ENCODE measurements around the gene GABBR1.

GABBR1 gene

DNA sequence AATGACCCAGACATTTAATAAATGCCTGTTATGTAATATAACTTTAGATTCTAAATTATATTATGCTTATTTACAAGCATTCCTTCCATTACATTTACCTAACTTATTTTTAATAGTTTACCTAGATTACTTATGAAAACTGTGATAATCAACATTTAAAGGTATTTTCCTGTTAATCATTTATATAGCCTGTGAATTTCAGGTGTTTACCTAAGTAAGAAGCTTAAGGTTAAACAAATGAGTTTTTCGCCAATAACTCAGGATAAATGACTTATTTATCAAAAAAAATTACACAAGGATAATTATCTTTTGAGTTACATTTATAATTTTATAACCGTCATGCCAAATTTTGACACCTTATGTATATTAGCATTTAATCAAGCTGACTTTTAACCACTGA, 108.9 kb downstream of the GABBR1 start:
- no peak for DNase-seq

DNA sequence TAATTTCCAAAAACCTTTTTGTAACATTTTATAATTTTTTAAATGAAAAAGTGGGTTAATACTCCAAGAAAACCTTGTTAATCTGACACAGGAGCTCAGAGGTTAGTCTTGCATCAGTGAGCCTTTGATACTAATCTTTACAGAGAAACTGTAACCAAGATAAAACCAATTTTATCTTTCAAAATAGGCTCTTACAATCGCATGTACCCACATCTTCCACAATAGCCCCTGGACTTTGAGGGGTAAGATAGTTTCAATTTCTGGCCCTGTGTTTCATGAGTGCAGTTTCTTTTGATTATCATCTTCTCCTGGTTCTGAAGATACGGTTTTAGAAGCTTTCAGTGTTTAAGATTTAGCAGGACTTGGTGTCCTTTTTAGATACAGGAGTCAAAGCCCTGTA, 110.8 kb downstream of the GABBR1 start:
- DNase-seq, result no peak

DNA sequence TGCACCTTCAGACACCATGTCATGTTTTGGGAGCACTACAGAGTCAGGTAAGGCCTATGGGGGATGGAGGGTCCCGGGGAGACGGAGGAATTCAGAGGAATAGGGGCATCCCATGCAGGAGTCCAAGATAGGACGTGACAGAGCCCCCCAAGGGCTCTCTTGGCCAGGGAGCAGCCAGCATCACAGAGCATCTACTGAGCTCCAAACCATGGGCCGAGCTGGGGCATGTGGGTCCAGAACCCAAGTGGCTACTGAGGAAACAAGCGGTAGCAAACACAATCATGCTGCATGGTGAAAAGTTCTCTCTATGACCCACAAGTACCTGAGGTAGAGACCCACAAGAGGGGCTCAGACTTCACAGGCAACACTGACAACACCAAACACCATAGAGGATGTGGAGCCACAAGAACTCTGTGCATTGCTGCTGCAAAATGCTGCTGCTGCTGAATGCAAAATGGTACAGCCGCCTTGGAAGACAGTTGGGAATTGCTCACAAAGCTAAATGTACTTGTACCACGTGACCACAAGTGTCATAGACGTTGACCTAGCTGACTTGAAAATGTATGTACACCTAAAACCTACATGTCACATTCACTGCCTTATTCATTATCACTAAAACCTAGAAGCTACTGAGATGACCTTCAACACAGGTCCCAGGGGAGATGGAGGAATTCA, 111.8 kb downstream of the GABBR1 start:
- no peak for DNase-seq

DNA sequence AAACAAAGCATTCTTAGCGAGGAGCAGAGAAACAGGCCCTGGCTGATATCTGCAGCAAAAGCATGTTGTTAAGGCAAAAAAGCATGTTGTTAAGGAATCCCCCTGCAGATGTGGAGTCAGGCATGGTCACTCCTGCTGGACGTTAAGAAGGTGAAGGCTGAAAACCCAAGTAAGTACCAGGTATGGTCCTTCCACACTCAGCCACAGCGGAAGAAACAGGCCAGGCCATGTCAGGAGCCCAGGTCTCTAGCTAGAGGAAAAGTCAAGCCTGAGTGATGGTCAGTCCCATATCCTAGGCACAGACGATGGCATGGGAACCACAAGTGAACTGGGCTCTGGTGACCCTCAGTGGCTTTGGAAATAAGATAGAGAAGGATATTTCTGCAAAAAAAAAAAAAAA, 112.8 kb downstream of the GABBR1 start:
- no peak for DNase-seq

DNA sequence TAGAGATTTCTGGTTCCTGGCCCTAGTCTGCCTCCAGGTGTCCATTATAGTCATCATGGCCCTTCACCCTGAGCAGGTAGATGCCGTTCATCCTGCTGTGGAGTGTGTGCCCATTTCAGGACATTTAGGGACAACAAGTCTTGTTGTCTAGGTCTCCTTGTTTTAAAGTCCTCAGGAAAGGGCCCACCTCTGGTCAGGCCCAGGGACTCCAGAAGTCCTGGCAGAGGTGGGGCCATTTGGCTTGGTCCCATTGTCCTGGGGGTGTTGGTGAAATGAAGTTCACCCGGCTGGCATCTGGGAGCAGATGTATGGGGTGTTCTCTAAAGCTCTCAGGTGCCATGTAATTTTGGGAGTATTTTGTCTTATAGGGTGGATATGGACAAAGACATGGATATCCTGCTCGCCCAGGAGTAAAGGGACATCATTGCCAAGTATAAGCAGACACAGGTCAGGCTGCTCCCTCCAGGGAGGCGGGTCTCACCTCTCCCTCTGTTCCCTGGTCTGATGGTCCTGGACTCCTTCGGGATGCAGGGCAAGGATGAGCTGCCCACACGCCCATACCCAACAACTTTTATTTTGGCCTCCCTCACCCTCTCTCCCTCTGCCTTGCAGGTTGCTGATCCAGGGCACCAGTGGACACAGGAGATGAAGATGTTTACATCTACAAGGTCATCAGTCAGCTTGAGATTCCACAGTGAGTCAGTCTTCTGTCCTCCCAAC, 113.5 kb downstream of the GABBR1 start:
- DNase-seq, result no peak

DNA sequence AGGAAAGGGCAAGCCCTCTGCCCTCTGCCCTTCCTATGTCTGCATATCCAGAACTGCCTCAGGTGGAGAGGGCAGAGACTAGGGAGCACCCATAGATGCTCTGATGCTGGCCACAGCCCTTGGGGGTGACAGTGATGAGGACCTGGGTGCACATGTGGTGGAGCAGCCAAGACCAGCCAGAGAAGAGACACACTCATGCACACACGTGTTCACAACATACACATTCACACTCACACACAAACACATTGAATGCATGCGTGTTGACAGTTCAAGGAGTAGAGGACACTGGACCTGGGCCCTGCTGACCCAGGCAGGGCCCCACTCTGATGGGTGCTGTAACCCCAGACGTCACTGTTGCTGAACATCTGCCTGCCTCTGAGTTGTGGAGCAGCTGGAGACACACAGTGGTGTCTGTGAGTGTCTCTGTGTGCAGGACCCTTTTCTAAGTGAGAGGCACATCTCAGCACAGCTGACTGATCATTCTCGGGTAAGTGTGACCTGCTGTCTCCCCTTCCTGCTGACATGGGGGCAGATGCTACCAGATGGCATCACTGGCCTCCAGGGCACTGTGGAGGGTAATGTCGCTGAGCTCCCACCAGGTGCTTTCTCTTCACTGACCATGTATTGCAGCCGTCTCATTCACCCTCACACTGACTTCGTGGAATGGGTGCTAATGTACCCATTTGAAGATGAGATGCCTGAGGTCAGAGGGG, 115.1 kb downstream of the GABBR1 start:
- DNase-seq, result no peak

DNA sequence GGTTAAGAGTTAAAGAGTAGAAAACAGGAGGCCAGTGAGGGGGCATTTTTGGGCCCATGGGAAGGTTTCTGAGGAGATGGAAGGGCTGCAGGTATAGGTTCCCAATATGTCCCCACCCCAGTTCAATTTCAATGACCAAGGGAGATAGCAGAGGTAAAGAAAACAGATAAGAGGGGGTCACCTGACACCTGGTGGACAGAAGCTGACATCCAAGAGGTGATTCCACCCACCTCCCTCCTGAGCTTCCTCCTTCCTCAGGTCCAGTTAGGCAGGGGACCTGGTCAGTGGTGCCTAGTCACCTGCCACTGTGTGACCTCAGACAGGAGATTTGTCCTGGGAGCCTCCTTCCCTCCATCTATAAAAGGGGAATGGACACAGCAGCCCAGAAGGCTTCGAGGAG, 115.7 kb downstream of the GABBR1 start:
- no peak for DNase-seq

DNA sequence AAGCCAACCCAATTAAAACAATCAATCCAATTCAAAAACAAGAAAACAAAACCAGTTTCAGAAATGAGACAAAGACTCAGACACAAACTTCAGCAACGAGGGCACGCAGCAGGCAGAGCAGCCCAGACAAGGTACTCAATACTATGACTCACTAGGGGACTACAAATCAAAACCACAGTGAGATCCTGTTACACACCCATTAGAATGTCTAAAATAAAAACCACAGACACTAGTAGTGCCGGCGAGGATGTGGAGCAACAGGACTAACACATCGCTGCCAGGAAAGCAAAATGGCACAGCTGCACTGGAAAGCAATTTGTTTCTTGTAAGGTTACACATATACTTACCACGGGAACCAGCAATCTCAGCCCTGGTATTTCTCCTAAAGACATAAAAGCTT, 116.9 kb downstream of the GABBR1 start:
- no peak for DNase-seq

DNA sequence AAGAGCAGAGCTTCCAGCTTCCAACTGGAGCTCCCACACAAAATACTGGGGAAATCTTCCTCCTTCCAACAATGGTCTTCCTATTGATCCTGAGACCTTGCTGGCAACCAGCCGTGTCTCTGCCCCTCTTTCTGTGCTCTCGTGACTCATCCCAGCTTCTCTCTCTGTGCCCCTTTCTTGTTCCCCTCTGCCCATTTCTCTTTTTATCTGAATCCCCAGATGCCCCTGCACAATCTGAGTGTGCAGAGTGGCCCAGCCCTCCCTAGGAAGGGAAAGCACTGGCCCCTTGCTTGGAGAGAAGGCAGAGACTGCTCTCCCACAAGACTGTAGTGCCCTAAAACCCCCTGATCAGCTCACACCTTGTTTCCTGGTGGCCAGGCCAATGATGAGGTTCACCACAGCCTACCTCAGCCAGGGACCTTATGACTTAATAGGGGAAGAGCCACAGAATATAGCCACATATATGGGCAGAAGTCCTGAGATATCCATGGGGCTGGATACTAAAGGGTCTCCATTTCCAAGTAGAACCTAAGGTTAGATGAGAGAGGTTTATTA, 122.2 kb downstream of the GABBR1 start:
- no peak for DNase-seq

DNA sequence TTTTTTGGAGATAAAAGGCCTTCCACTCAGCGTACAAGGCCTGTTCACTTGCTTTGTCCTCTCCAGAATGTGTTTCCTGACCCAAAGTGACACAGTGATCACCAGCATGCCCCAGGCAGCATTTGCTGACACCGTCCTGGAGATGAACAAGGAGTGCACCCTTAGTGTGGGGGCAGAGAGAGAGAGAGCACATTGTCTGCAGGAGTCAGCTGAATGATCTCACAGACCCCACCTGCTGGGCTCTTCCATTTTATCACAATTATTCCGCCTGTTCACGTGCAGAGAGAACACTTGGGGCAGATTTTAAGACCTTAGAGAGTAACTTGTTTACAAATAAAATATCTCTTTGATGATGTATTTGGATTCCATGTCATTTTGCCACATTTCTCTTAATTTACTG, 122.8 kb downstream of the GABBR1 start:
- DNase-seq, result no peak
